ENCODE measurements around the gene B4GALT2. TPM values are rescaled to one million over a fixed set of nuclear protein-coding genes. Genes with fewer than 3 reads are reported as not detected.

The B4GALT2 gene
- total RNA-seq, 1 donor from 2014 or later, result 56.6 TPM

- H3K27ac Mint-ChIP-seq (ENCODE audit: unreplicated experiment), result no peak overlapping the region
- no peak overlapping the region for H3K4me3 Mint-ChIP-seq (ENCODE audit: unreplicated experiment)
- Histone ChIP-seq H3K9ac (ENCODE audit: low read length) (no peak overlapping the region), H3K79me2 (ENCODE audit: insufficient read depth, low read length) (no peaks in the 10 kb centered on the region), H3K27me3 (ENCODE audit: insufficient read depth, low read length) (no peaks in the 10 kb centered on the region), H4K20me1 (ENCODE audit: insufficient read depth, low read length) (no peaks in the 10 kb centered on the region), H3K27ac (ENCODE audit: low read depth, low read length) (no peak overlapping the region), H3K9me3 (ENCODE audit: insufficient read depth, low read depth, low read length) (no peaks in the 10 kb centered on the region), H3K36me3 (ENCODE audit: insufficient read depth, low read length) (no peaks in the 10 kb centered on the region), H3K4me3 (ENCODE audit: insufficient read depth, low read depth, low read length) (no peak overlapping the region), H3K4me1 (ENCODE audit: insufficient read depth, low read length) (peaks cover 6% of the 10 kb centered on the region), H3K4me2 (ENCODE audit: low read length) (no peak overlapping the region), H2AFZ (ENCODE audit: low read depth, low read length) (no peak overlapping the region)
- peaks cover 2% of the 10 kb centered on the region for H3K9me3 Mint-ChIP-seq (ENCODE audit: unreplicated experiment)
- H3K36me3 Mint-ChIP-seq (ENCODE audit: low read depth, unreplicated experiment), result peaks cover 4% of the 10 kb centered on the region
- peaks cover 2% of the 10 kb centered on the region for H3K4me1 Mint-ChIP-seq (ENCODE audit: low read depth, unreplicated experiment)
- H3K27me3 Mint-ChIP-seq (ENCODE audit: low read depth, unreplicated experiment), result peaks cover 2% of the 10 kb centered on the region
- TF ChIP-seq EZH2 (IDR thresholded peaks at IDR 0.05; ENCODE audit: insufficient read depth, low read length), result no peak
- TF ChIP-seq, protein P1, sequence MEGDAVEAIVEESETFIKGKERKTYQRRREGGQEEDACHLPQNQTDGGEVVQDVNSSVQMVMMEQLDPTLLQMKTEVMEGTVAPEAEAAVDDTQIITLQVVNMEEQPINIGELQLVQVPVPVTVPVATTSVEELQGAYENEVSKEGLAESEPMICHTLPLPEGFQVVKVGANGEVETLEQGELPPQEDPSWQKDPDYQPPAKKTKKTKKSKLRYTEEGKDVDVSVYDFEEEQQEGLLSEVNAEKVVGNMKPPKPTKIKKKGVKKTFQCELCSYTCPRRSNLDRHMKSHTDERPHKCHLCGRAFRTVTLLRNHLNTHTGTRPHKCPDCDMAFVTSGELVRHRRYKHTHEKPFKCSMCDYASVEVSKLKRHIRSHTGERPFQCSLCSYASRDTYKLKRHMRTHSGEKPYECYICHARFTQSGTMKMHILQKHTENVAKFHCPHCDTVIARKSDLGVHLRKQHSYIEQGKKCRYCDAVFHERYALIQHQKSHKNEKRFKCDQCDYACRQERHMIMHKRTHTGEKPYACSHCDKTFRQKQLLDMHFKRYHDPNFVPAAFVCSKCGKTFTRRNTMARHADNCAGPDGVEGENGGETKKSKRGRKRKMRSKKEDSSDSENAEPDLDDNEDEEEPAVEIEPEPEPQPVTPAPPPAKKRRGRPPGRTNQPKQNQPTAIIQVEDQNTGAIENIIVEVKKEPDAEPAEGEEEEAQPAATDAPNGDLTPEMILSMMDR (IDR thresholded peaks at IDR 0.05; ENCODE audit: insufficient read depth, low read depth, low read length), result no peak
- DNase-seq (ENCODE audit: low read depth), result no peak
- no peak for FAIRE-seq
Observed at GRCh38 chr1:43994071-43994470, 15.1 kb downstream of the B4GALT2 start.

- Histone ChIP-seq H3K27me3 (ENCODE audit: insufficient read depth, low read length) (no peaks in the 10 kb centered on the region), H3K27ac (ENCODE audit: low read depth, low read length) (no peak overlapping the region), H3K79me2 (ENCODE audit: insufficient read depth, low read length) (no peaks in the 10 kb centered on the region), H3K36me3 (ENCODE audit: insufficient read depth, low read length) (no peaks in the 10 kb centered on the region), H3K9ac (ENCODE audit: low read length) (no peak overlapping the region), H3K9me3 (ENCODE audit: insufficient read depth, low read depth, low read length) (no peaks in the 10 kb centered on the region), H3K4me1 (ENCODE audit: insufficient read depth, low read length) (peaks cover 6% of the 10 kb centered on the region), H3K4me3 (ENCODE audit: insufficient read depth, low read depth, low read length) (no peak overlapping the region), H4K20me1 (ENCODE audit: insufficient read depth, low read length) (no peaks in the 10 kb centered on the region), H2AFZ (ENCODE audit: low read depth, low read length) (no peak overlapping the region), H3K4me2 (ENCODE audit: low read length) (no peak overlapping the region)
- Mint-ChIP-seq H3K27ac (ENCODE audit: unreplicated experiment) (no peak overlapping the region), H3K36me3 (ENCODE audit: low read depth, unreplicated experiment) (peaks cover 10% of the 10 kb centered on the region), H3K9me3 (ENCODE audit: unreplicated experiment) (peaks cover 2% of the 10 kb centered on the region), H3K4me1 (ENCODE audit: low read depth, unreplicated experiment) (peaks cover 2% of the 10 kb centered on the region), H3K27me3 (ENCODE audit: low read depth, unreplicated experiment) (peaks cover 2% of the 10 kb centered on the region), H3K4me3 (ENCODE audit: unreplicated experiment) (no peak overlapping the region)
- FAIRE-seq (no peak), DNase-seq (ENCODE audit: low read depth) (no peak)
- TF ChIP-seq, protein P1 (IDR thresholded peaks at IDR 0.05; ENCODE audit: insufficient read depth, low read depth, low read length), result no peak
- TF ChIP-seq EZH2 (IDR thresholded peaks at IDR 0.05; ENCODE audit: insufficient read depth, low read length), result no peak
Observed at GRCh38 chr1:43994794-43995790, 16.1 kb downstream of the B4GALT2 start.
